Measurements from ENCODE around the gene RAB27B.

RAB27B gene

GRCh38 chr18:54828281-54828881 is at the start of gene RAB27B:
Gene RAB27B (plus strand): TSS chr18:54828477. CDS start chr18:54877586, 49,109 bp downstream.
- H3K27ac ChIP-seq = peak within 1 kb of the TSS; percentile 94
- DNase-seq (ENCODE audit: low spot score) = peak; percentile 69
- CTCF ChIA-PET = no interaction called here
- POLR2A ChIA-PET (ENCODE audit: low non-redundant PET) = no interaction called here
- no peak for TF ChIP-seq CTCF (conservative IDR thresholded peaks at IDR 0.05; ENCODE audit: low read depth)

GRCh38 chr18:54780285-54780861 is 47.9 kb upstream of the RAB27B start:
- no peak for TF ChIP-seq CTCF (conservative IDR thresholded peaks at IDR 0.05; ENCODE audit: low read depth)
- CTCF ChIA-PET = no interaction called here
- POLR2A ChIA-PET (ENCODE audit: low non-redundant PET) = no interaction called here

GRCh38 chr18:54780970-54781369 is 47.3 kb upstream of the RAB27B start:
- POLR2A ChIA-PET (ENCODE audit: low non-redundant PET) = no interaction called here

More at GRCh38 chr18:54780285-54780861, 47.9 kb upstream of the RAB27B start:
- H3K27ac ChIP-seq = no peak overlapping the region
- no peak for DNase-seq (ENCODE audit: low spot score)

GRCh38 chr18:54783139-54783538 is 45.1 kb upstream of the RAB27B start:
- ChIA-PET CTCF (no interaction called here), POLR2A (ENCODE audit: low non-redundant PET) (no interaction called here)
- no peak for DNase-seq (ENCODE audit: low spot score)
- TF ChIP-seq CTCF (conservative IDR thresholded peaks at IDR 0.05; ENCODE audit: low read depth) = no peak
- H3K27ac ChIP-seq = no peak overlapping the region

More at GRCh38 chr18:54780970-54781369, 47.3 kb upstream of the RAB27B start:
- no peak for TF ChIP-seq CTCF (conservative IDR thresholded peaks at IDR 0.05; ENCODE audit: low read depth)
- CTCF ChIA-PET = no interaction called here
- no peak overlapping the region for H3K27ac ChIP-seq
- DNase-seq (ENCODE audit: low spot score) = no peak

GRCh38 chr18:54786206-54786605 is 42.1 kb upstream of the RAB27B start:
- no peak for DNase-seq (ENCODE audit: low spot score)
- POLR2A ChIA-PET (ENCODE audit: low non-redundant PET) = no interaction called here
- CTCF ChIA-PET = no interaction called here
- no peak overlapping the region for H3K27ac ChIP-seq
- no peak for TF ChIP-seq CTCF (conservative IDR thresholded peaks at IDR 0.05; ENCODE audit: low read depth)

- ChIA-PET CTCF (no interaction called here), POLR2A (ENCODE audit: low non-redundant PET) (no interaction called here)
- TF ChIP-seq CTCF (conservative IDR thresholded peaks at IDR 0.05; ENCODE audit: low read depth) = no peak
- no peak overlapping the region for H3K27ac ChIP-seq
- DNase-seq (ENCODE audit: low spot score) = no peak
Observed at GRCh38 chr18:54787121-54787520, 41.2 kb upstream of the RAB27B start.
